ENCODE data around the gene PRKACB.

PRKACB gene

DNA sequence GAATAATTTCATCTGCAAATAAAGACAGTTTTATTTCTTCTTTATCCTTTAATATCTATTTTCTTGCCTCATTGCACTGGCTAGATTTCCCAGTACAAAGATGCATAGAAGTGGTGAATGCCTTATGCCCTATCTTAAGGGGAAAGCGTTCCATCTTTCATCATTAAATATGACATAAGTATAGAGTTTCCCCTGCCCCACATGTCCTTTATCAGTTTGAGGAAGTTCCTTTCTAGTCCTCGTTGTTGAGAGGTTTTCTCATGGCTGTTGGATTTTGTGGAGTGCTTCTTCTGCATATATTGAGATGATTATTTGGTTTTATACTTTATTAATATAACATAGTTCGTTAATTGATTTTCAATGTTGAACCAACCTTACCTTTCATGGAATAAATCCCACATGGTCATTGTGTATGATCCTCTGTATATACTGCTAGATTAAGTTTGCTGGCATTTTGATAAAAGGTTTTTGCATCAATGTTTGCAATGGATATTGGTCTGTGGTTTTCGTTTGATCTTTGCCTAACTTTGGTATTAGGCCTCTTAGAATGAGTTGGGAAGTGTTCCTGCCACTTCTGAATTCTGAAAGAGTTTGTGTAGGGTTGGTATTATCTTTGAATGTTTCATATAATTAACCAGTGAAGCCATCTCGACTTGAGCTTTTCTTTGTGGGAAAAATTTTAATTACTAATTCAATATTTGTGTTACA lies 15.6 kb downstream of the PRKACB start:
- no peak for DNase-seq

DNA sequence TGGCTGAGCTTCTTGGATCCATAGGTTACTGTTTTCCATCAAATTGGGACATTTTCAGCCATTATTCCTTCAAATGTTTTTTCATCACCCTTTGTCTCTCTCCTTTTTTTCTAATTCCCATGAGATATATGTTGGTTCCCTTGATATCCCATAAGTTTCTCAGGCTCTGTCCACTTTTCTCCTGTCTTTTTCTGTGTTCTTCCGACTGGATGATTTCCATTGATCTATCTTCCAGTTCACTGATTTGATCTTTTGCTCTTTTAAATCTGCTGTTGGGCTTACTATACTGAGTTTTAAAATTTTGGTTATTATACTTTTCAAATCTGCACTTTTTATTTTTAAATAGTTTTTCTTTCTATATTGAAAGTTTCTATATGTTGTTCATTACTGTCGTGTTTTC lies 18.2 kb downstream of the PRKACB start:
- DNase-seq = no peak

DNA sequence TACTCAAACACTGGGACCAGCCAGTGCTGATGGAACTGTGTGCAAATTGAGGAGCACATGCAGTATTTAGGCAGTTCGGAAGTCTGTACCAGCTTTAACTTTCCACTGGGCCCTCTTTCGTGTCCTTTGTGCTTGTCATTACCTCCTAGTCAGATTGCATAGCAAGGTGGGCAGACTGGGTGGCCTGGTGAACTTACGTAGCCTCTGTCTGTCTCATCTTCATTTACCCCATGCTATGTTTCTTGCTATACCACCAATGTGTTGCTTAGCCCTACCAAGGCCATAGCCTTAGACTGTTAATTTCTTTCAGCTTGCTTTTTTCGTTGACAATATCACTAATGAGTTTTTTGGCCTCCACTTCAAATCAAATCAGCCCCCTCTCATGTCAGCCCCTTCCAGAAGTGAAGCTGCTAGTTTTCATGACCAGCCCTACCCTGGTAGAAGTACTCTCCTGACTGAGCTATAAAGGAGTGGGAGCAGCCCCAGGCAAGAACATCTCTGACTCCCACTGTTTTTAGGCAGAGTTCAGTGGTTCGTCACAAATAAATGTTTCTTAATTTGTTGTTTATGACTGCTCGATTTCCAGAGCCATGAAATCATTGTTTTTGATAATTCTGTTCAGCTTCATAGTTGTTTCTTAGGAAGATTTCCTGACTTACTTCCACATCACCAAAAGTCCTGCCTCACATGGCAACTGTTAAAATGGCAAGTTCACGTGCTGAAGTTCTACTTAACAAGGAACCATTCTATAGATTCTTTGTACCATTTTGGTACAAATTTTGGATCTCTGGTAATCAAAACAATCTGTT lies 19.3 kb downstream of the PRKACB start:
- DNase-seq = no peak

DNA sequence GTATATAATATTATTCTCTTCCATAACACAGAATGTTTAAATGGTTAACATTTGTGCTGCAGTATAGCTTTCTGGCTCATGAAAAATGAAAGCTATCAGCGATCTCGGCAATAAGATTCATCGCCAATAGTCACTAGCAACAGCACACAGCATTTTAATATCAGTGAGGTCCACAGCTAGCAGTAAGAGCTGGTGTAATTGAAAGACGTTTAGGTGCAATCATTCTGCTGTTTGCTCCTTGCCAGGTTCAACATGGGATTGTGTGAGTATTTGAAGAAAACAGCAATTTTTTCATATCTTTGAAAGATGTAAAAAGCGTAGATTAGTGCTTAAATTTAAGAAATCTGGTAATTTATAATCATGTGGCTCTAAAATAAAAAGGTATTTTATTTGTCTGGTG lies 20.1 kb downstream of the PRKACB start:
- DNase-seq = no peak

DNA sequence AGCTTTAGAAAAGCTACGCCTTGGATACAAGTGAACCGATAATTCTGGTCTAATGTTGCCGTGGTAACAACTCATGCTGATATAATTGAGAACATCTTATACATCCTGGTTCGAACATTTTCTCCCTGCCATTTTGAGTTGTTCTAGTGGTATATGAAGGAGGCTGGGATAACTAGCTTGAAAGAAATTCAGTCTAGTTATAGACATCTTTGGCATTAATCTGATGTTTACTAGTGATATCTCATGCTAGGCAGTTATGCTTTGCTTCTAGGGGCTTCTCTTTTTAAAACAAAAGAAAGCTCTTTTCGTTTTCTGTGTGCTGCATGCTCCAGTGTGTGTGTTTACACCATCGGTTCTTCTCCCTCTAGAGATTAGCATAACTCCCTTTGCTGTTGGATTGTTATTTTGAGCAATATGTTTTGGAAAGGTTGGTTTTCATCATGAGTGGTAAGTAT lies 20.5 kb downstream of the PRKACB start:
- no peak for DNase-seq

DNA sequence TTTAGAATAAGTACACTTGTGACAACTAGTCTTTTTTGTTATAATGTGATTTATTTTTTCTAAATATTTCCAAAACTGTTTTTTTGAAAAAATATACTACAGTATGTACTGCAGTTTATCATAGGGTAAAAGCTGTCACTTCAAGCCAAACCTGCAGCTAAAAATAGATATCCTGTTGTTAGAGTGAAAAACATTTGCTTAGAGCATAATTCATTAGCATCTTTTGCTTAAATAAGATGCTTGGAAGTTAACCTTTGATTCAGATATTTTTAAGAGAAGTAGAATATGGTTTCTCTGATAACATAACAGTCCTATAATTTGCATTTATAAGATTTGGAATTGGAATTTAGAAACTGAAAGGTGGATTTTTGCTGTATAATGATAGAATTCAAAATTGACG lies 21.5 kb downstream of the PRKACB start:
- DNase-seq = no peak

DNA sequence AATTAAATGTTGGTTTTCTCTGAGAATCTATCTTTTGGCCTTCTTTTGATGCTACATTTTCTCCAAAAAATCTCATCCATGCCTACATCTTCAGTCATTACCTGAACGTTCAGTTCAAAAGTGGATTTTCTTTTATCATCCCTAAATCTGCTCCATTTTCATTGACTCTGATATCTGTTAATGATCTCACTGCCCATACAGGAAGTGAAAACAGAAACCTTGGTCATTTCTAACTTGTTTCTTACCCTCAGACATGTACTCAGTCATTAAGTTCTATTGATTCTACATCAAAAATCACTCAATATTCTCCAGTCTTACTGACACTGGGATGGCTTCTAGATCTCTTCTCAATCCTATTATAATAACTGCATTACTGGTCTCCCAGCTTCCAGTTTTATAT lies 22.7 kb downstream of the PRKACB start:
- no peak for DNase-seq

DNA sequence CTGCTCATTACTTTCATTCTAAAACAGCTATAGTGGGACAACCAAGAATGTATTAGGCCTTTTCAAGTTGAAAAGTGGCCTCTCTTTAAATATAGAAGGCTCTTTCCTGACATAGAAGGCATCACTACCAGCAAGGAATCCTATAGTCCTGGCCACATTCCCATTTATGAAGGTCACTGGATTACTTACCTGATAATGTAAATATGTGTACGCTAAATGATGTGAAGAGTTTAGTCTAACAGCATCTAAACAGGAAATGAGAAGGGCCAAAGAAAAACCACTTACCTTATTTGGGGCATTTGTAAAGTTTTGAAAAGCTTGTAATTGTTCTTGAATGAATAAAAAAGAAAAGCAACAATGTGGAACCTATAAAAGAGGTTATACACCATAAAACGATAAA lies 24.7 kb downstream of the PRKACB start:
- no peak for DNase-seq

DNA sequence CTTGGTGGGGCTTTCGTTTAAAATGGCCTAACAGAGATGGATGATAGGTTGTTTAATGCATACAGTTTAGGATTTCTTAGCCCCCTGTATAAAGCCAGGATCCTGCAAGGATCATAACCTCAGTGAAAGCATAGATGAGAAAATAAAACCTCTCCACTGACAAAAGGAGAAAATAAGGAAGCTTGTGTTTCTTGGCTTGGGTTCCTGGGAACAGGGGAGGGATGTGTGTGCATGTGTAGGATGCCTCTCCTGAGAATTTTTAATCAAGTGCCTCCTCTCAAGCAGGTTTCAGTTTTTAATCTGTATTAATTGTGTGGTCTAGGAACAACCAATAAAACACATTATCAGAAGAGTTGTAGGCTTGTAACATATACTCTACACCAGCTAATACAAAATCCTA lies 26.1 kb downstream of the PRKACB start:
- no peak for DNase-seq

DNA sequence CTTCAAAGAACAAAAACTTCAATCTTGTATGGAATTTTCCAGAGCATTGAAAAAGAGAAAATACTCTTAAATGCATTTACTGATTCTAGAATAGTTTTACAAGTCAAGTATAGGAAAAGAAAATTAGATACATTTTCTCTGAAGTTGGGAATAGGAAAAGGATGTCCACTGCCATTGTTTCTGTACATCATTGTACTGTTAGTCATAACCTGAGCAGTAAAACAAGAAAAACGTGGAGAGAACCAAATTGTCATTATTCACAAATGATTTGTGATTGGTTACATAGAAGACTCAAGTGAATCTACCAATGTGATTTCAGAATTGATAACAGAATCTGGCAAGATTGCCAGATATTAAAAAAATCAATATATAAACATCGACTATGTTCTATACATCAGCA lies 27.4 kb downstream of the PRKACB start:
- no peak for DNase-seq

DNA sequence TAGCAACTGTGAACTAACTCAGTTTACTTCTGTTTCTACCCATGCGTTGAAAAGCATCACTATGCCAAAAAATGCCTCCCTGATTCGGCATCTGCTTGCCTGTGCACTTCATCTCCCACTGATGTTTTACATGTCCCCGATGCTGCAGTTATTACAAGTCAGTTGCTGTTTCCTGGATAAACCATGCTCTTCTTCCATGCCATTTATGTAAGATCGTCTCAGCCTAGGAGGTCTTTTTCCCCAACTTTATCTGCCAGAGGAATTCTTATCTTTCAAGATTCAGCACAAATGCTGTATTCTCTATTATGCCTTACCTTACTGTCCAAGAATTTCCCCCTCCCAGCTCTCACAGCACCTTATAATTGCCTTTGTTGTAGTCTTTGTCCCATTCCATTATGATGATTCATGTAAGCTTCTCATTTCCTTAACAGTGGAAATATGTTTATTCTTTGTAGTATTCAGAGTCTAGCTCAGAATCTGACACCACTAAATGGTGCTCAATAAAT lies 30.0 kb downstream of the PRKACB start:
- DNase-seq = no peak

DNA sequence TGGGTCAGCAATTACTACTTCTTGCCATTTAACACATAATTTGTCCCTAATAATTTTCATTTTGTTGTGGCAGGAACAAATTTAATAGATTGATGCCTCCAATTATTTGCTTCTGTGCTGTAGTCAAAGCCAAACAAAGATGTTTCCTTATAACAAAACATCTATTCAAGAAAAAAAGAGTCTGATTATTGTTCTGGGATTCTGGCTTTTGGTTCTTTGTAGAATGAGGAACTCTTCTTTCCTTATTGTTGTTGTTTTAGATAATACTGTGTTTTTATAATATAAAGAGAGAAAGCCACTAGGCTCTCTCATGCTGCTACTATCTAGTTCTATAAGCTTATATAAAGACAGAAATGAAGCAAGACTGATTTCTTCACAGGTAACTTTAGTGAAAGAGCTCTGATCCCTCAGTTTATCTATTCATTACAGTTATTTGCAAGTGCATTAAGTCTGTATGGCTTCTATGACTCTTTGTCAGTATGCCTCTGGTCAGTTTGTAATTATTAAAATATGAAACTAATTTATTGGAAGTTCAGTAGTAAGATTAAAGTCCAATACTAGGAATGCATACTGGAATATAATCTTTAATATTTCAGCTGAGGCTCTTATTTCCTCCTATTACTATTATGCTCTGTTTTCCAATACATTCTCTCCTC lies 37.4 kb downstream of the PRKACB start:
- no peak for DNase-seq

DNA sequence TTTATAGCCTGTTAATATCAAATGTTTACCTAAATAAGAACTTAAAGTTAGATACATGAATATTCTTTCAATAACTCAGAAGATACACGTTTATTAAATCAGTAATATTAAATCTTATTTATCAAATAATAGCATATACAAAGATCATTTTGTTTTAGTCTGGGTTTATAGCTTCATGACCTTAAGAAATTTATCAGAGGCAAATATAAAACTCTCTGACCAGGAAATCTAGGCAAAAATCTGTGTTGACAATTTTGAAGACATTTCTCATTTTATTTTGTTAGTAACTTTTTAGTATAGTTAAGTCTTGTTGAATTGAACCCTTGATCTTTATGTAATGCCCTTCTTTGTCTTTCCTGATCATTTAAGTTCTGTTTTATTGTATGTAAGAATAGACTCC lies 46.4 kb downstream of the PRKACB start:
- DNase-seq = no peak

DNA sequence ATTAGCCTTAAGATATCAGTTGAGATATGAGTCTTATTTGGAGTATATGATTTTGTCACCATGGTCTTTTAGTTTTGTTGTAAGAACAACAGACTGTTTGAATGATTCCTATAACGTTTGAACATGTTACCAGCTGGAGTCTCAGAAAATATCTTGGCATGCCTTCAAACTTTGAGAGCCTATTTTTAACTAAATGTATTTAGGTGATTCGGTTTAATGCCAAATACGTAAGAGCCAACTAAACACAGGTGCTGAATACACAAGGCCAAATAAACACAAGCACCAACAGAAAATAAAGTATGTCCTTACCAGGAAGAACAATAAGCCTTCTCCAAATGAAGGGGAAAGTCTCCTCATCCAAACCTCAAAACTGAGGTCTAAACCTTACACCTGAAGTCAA lies 48.6 kb downstream of the PRKACB start:
- DNase-seq = no peak

DNA sequence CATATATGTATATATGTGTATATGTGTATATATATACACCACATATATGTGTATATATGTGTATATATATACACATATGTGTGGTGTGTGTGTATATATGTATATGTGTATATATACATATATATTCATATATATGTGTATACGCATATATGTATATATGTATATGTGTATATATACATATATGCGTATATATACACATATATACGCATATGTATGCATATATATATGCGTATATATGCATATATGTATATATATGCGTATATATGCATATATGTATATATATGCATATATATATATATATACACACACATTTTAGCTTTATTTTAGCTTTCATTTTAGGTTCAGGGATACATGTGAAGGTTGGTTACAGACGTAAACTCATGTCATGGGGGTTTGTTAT lies 54.8 kb downstream of the PRKACB start:
- DNase-seq = no peak

DNA sequence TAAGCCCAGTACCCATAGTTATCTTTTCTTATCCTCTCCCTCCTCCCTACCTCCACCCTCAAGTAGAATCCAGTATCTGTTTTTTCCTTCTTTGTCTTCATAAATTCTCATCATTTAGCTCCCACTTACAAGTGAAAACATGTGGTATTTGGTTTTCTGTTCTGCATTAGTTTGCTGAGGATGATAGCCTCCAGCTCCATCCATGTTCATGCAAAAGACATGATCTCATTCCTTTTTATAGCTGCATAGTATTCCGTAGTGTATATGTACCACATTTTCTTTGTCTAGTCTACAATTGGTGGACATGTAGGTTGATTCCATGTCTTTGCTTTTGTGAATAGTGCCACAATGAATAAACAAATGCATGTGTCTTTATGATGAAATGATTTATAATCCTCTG lies 55.2 kb downstream of the PRKACB start:
- DNase-seq = no peak

DNA sequence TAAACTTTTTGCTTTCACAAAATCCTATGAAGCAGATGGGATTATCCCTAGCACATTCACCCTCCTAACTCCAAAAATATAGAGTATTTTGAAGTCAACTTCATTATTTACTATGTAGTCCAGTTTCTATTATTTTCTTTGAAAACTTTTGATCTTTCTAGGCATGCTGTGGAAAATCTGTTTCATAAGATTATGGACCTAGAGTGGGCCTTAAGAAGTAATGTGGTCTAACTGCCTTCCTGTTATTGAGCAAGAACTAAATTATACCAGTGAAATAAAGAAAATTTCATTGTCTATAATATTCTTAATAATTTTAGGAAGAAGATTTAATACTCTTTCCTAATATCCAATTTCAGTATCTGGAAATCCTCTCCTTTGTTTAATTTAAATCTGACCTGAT lies 58.1 kb downstream of the PRKACB start:
- DNase-seq = no peak

DNA sequence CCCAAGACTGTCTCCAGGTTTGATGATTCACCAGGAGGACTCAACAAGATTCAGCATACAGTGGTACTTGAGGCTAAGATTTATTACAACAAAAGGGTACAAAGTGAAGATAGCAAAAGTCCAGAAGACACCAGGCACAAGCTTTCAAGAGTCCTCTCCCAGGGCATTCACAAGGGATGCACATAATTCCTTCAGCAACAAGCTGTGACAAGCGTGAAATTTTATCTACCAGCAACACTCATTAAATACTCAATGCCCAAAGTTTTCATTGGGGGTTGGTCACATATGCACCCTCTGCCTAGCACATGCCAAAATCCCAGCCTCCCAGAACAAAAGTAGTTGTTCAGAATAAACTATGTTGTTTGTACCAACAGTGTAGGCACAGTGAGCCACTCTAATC lies 62.3 kb downstream of the PRKACB start:
- DNase-seq = no peak

DNA sequence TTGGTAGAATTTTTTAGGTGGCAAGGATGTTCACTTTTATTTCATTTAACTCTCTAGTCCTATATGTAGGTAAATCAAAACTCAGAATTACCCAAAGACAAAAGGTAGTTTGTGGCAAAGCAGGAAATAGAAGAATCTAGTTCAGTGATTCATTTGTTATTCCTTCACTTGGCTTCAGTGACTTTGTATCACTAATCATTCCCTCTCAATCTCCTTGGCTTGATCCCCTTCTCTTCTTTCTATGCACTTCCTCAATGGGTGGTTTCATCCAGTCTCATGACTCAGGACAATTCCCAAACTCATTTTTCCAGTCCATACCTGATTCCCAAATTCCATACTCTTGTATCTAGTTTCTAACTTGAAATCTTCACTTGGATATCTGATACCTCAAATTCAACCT lies 64.9 kb downstream of the PRKACB start:
- no peak for DNase-seq

DNA sequence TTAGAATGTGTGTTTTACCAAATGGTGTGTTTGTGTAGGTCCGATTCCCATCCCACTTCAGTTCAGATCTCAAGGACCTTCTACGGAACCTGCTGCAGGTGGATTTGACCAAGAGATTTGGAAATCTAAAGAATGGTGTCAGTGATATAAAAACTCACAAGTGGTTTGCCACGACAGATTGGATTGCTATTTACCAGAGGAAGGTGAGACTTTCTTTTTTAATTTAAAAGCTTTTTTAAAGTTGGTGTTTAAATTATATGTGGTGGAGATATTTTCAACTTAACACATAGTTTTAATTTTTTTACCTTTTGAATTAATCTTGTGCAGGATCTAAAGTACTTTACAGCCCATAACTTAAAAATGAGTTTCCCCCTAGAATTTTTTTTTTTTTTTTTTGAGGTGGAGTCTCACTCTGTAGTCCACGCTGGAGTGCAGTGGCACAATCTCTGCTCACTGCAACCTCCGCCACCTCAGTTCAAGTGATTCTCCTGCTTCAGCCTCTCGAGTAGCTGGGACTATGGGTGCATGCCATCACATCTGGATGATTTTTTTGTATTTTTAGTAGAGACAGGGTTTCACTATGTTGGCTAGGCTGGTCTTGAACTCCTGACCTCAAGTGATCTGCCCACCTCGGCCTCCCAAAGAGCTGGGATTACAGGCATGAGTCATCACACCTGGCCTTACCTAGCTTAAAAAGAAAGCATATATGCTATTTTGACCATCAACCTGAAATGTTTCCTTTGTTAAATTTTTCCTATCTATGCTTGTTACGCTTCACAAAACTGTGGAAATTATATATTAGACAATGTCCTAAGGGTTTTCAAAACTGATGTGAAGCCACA lies 70.3 kb downstream of the PRKACB start:
- DNase-seq = no peak

DNA sequence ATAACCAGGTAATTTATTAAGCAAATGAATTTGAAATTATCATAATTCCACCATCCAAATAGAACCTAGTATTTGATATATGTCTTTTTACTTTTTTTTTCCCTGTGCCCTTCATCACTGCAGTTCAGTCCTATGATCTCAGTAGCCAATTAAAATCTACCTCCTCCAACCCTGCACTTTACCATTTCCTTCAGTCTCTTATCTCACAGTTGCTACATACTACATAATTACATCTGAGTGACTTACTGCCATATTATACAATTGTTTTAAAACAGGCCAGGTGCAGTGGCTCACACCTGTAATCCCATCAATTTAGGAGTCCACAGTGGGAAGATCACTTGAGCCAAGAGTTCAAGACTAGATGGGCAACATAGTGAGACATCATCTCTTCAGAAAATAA lies 73.2 kb downstream of the PRKACB start:
- DNase-seq = no peak

DNA sequence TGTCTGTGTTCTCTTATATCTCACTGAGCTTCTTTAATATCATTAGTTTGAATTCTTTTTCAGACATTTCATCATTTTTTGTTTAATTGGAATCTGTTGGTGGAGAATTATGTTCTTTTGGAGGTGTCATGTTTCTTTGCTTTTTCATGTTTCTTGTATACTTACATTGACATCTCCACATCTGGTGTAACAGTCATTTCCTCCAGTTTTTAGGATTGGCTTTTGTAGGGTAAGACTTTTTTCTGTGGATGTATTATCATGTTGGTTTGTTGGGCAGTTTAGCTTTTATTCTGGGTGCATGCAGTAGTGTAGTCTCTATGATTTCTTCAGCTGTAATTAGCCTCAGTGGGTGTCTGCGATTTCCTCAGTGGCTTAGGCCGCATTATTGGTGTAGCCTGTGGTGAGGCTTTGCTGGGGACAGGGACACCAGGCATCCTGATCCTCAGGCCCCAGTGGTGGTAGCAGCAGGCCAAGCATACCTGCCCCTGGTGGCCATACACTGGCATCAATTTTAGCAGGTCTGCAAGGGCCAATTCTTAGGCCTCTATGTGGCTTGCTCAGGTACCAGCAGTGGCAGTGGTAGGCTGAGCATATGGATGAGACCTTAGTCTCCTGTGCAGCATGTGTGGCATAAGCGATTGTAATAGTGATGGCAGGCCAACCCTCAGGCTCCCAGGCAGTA lies 79.8 kb downstream of the PRKACB start:
- DNase-seq = no peak

Data from CD4-positive, alpha-beta T cell treated with Interleukin-4 for 4 hours (primary cell).